Pancreas (tissue), 10 donors: Measurements from ENCODE around the gene ACVR1. TPM values are rescaled to one million over a fixed set of nuclear protein-coding genes. Genes with fewer than 3 reads are reported as not detected.
"Not testable (repeated sequence)": the region's sequence is repeated elsewhere in the genome, so short reads cannot be mapped to it uniquely, and the experiment has no call there.

ENCODE experiments used
- ATAC-seq, 4 donors: fragments of 200-7000 bp; cut with Tn5 transposase; one replicate each; pipeline versions ENCODE4 v1.8.0 to v1.9.1; 2020; ENCODE audit warnings: mild to moderate bottlenecking in 4 of 4, moderate library complexity in 4 of 4
- DNase-seq, 6 donors: peaks; one replicate each; pipeline ENCODE4 v3.0.0-alpha.2; 2020
- FAIRE-seq: peaks from 2 replicates; lab custom pipeline; 2012; peaks lifted over from hg19 to GRCh38; lab: Jason Lieb, UNC
- H3K27ac ChIP-seq, 4 donors: fragments of 200-600 bp; sonication (generic); 1 replicate in 3 of 4; 2 replicates in 1 of 4; pipeline versions ENCODE4 v1.5.0 to v1.8.0; 2020
- H3K27me3 ChIP-seq, 4 donors: fragments of 200-600 bp; one replicate each; pipeline ENCODE4 v1.8.0; 2021
- H3K36me3 ChIP-seq, 3 donors: fragments of 200-600 bp; sonication (generic) in 1 of 3; one replicate each; pipeline versions ENCODE4 v1.5.0 to v1.8.0; 2020 to 2021
- H3K4me1 ChIP-seq, 3 donors: fragments of 200-600 bp; one replicate each; pipeline ENCODE4 v1.8.0; 2021
- H3K4me3 ChIP-seq, 4 donors: fragments of 200-600 bp; sonication (generic) in 2 of 4; one replicate each; pipeline versions ENCODE4 v1.5.0 to v1.8.0; 2020 to 2021
- H3K9me3 ChIP-seq, 4 donors: fragments of 200-600 bp; one replicate each; pipeline ENCODE4 v1.8.0; 2021
- CTCF ChIP-seq, 4 donors: fragments of 200-600 bp; sonication (generic) in 3 of 4; IDR thresholded peaks; one replicate each; pipeline versions ENCODE4 v1.5.0 to v1.8.0; 2021; ENCODE audit warnings: antibody characterized with exemption in 4 of 4
- WGBS, 2 donors: extraction: QIAGEN DNeasy Blood & Tissue Kit; methylation state at CpG; one replicate each; pipeline ENCODE4 v1.1.7; 2013; 5-methylcytosine and 5-hydroxymethylcytosine counted together
- intact Hi-C, 3 donors: fragments of 100-400 bp; cut with DNase I; formaldehyde crosslinking; loops; one replicate each; pipeline versions ENCODE4 v1.11.1 to v1.14.2; 2022
- polyA plus RNA-seq, 2 donors: library from polyadenylated mRNA; stranded (reverse); fragments of 200-250 nt; gene quantifications; one replicate each; pipeline ENCODE4 v1.2.3, GENCODE V29; 2013
- total RNA-seq, 6 donors: library from RNA; stranded (reverse); fragmentation: NEBNext Ultra II Directional in 4 of 6; extraction: Animal tissue kit (Norgen Biotek cat#: 25700) in 4 of 6; gene quantifications; one replicate each; pipeline versions ENCODE4 v1.2.1 to v1.2.4, GENCODE V29; 2021 to 2023
- donor health status: healthy with polysubstance abuse.
- donor health status: DM: no; HTN: no; CAD: no; lungs with moderate emphysema.
- donor health status: DM: no; HTN: no; CAD: no.
- donor health status: control.
- donor health status: control.
- donor health status: Bipolar disorder and iron deficiency.
- donor health status: DM: yes; HTN: yes; CAD: no.
- donor health status: DM: no; HTN: no; CAD: no.
- donor health status: DM: no; HTN: no; CAD: no.
- donor health status: DM: yes; HTN: yes; CAD: no.

Gene ACVR1
- total and polyA plus RNA-seq, 8 donors, result 3.1 to 25.2 (median 11.7) TPM

GRCh38 chr2:157891643-157892041 lies 15.5 kb upstream of the ACVR1 start:
- no peaks in the 10 kb centered on the region for H3K36me3 ChIP-seq
- FAIRE-seq, result no peak
- H3K4me3 ChIP-seq, result no peak overlapping the region
- ATAC-seq, result no peak
- intact Hi-C loops, result loop anchor here in 1 of 3 donors (10.0 kb wide), 1 partner anchor 103 kb away; no protein-coding TSS in a partner anchor
- WGBS, 2 donors, result 86 to 100% methylated on average over 1 of the region's 1 CpG
- no peaks in the 10 kb centered on the region for H3K27me3 ChIP-seq
- DNase-seq, result no peak
- no peak for TF ChIP-seq CTCF (IDR thresholded peaks at IDR 0.05)
- H3K9me3 ChIP-seq, result no peaks in the 10 kb centered on the region
- H3K4me1 ChIP-seq, result peaks cover 0 to 9% (median 0%) of the 10 kb centered on the region in 3 donors
- H3K27ac ChIP-seq, result no peak overlapping the region

GRCh38 chr2:157890969-157891642 lies 15.0 kb upstream of the ACVR1 start:
- Histone ChIP-seq H3K9me3 (no peaks in the 10 kb centered on the region), H3K36me3 (no peaks in the 10 kb centered on the region), H3K4me1 (peaks cover 0 to 9% (median 0%) of the 10 kb centered on the region in 3 donors), H3K4me3 (no peak overlapping the region), H3K27ac (no peak overlapping the region), H3K27me3 (no peaks in the 10 kb centered on the region)
- no peak for TF ChIP-seq CTCF (IDR thresholded peaks at IDR 0.05)
- ATAC-seq (no peak), FAIRE-seq (no peak), DNase-seq (no peak)
- intact Hi-C loops, result loop anchor here in 1 of 3 donors (10.0 kb wide), 1 partner anchor 104 kb away; no protein-coding TSS in a partner anchor
- WGBS, 2 donors, result 58 to 61% methylated on average over 2 of the region's 2 CpGs

- intact Hi-C loops, result no loop called here
- 54 to 68% methylated on average over 3 of the region's 3 CpGs for WGBS, 2 donors
- H3K4me3 ChIP-seq, result no peak overlapping the region
- no peaks in the 10 kb centered on the region for H3K27me3 ChIP-seq
- DNase-seq (no peak), ATAC-seq (no peak), FAIRE-seq (no peak)
- H3K27ac ChIP-seq, result no peak overlapping the region
- peaks cover 0 to 9% (median 0%) of the 10 kb centered on the region in 3 donors for H3K4me1 ChIP-seq
- no peak for TF ChIP-seq CTCF (IDR thresholded peaks at IDR 0.05)
- no peaks in the 10 kb centered on the region for H3K9me3 ChIP-seq
- H3K36me3 ChIP-seq, result no peaks in the 10 kb centered on the region
These were observed 11.8 kb upstream of the ACVR1 start for GRCh38 chr2:157887946-157888345.

- H3K9me3 ChIP-seq, ATAC-seq, H3K4me3 ChIP-seq, H3K27ac ChIP-seq, H3K27me3 ChIP-seq, H3K36me3 ChIP-seq, FAIRE-seq, intact Hi-C loops, DNase-seq: not testable (repeated sequence)
- peaks cover 0 to 21% (median 13%) of the 10 kb centered on the region in 3 donors for H3K4me1 ChIP-seq
- WGBS, 2 donors, result 72 to 75% methylated on average over 5 of the region's 5 CpGs
These were observed 8.4 kb upstream of the ACVR1 start for GRCh38 chr2:157884533-157884932.

- no peaks in the 10 kb centered on the region for H3K9me3 ChIP-seq
- TF ChIP-seq CTCF (IDR thresholded peaks at IDR 0.05), result no peak
- peak overlapping the region in 2 of 4 donors; percentile 40 to 43 for H3K27ac ChIP-seq
- H3K36me3 ChIP-seq, result no peaks in the 10 kb centered on the region
- DNase-seq, result no peak
- H3K4me3 ChIP-seq, result no peak overlapping the region
- intact Hi-C loops, result no loop called here
- peak in 2 of 4 donors; percentile 36 to 41 for ATAC-seq
- H3K27me3 ChIP-seq, result no peaks in the 10 kb centered on the region
- peaks cover 0 to 26% (median 13%) of the 10 kb centered on the region in 3 donors for H3K4me1 ChIP-seq
- FAIRE-seq, result no peak
- WGBS, 2 donors, result 28 to 35% methylated on average over 3 of the region's 3 CpGs
These were observed 4.8 kb upstream of the ACVR1 start for GRCh38 chr2:157880927-157881326.
